K562 (cell line): Measurements from ENCODE around the gene PRR23E. TPM values are rescaled to one million over a fixed set of nuclear protein-coding genes. Genes with fewer than 3 reads are reported as not detected.

Experiments
- KLF10 ChIP-seq: fragments of 250-450 bp; sonication (Bioruptor Pico); IDR thresholded peaks from 2 replicates; pipeline ENCODE4 v1.6.1; 2021; ENCODE audit warnings: matching md5 sums
- NFYB ChIP-seq: IDR thresholded peaks from 2 replicates; pipeline ENCODE4 v1.6.1; 2011; ENCODE audit warnings: mild to moderate bottlenecking, moderate library complexity; ENCODE audit not compliant: insufficient read length; ENCODE audit errors: extremely low read depth
- TEAD4 ChIP-seq, 2 experiments: sonication (generic) in 1 of 2; formaldehyde crosslinking in 1 of 2; IDR thresholded peaks; 2 replicates each; pipeline versions ENCODE4 v1.6.1 to v1.8.0; 2012 to 2022; ENCODE audit warnings: borderline replicate concordance in 1 of 2, inconsistent platforms in 1 of 2, low read length in 1 of 2, mild to moderate bottlenecking in 1 of 2, missing genetic modification reagents in 1 of 2
- ZFP30 ChIP-seq: fragments of 250-450 bp; sonication (Bioruptor Pico); IDR thresholded peaks from 2 replicates; pipeline ENCODE4 v1.8.0; 2022; ENCODE audit warnings: moderate library complexity, mild to moderate bottlenecking, inconsistent platforms, borderline replicate concordance
- ZNF134 ChIP-seq: fragments of 250-450 bp; sonication (Bioruptor Pico); conservative IDR thresholded peaks from 2 replicates; pipeline ENCODE4 v1.4.0; 2020
- polyA plus RNA-seq, 8 experiments: library from polyadenylated mRNA; depleted of rRNA in 4 of 8; stranded (reverse) in 5 of 8; unstranded in 3 of 8; fragments of >200 nt; fragmentation: Nextera tagmentation in 2 of 8; fragmentation: Illumina TruSeq in 1 of 8; extraction: Ambion mirVana in 2 of 8; extraction: Trizol in 1 of 8; gene quantifications; 2 replicates each; pipeline versions ENCODE4 v1.2.1 to v1.2.3, GENCODE V29; 2011 to 2014; ENCODE audit warnings: inconsistent platforms in 1 of 8, missing spikeins in 1 of 8
- total RNA-seq, 7 experiments: library from RNA; depleted of rRNA in 6 of 7; stranded (reverse); fragments of >200 nt in 6 of 7; fragmentation: Illumina TruSeq in 2 of 7; extraction: Trizol in 2 of 7; gene quantifications; 2 replicates each; pipeline versions ENCODE4 v1.2.1 to v1.2.3, GENCODE V29; 2011 to 2021; ENCODE audit warnings: low replicate concordance in 1 of 7
- TF ChIP-seq, protein P1 (sequence below): fragments of 450-650 bp; IDR thresholded peaks from 2 replicates; pipeline ENCODE4 v1.6.1; 2016; ENCODE audit warnings: mild to moderate bottlenecking, moderate library complexity
- TF ChIP-seq, protein P2 (sequence below): IDR thresholded peaks from 2 replicates; pipeline ENCODE4 v1.6.1; 2016; ENCODE audit warnings: missing genetic modification characterization, missing compliant biosample characterization
- TF ChIP-seq, protein P3 (sequence below): fragments of 450-650 bp; IDR thresholded peaks from 2 replicates; pipeline ENCODE4 v1.6.1; 2018; ENCODE audit not compliant: partially characterized antibody

The PRR23E gene
- total and polyA plus RNA-seq, 9 of the 15 experiments (the other 6 are each of a cell fraction or from before 2014, with no cell fraction given) = not detected

DNA sequence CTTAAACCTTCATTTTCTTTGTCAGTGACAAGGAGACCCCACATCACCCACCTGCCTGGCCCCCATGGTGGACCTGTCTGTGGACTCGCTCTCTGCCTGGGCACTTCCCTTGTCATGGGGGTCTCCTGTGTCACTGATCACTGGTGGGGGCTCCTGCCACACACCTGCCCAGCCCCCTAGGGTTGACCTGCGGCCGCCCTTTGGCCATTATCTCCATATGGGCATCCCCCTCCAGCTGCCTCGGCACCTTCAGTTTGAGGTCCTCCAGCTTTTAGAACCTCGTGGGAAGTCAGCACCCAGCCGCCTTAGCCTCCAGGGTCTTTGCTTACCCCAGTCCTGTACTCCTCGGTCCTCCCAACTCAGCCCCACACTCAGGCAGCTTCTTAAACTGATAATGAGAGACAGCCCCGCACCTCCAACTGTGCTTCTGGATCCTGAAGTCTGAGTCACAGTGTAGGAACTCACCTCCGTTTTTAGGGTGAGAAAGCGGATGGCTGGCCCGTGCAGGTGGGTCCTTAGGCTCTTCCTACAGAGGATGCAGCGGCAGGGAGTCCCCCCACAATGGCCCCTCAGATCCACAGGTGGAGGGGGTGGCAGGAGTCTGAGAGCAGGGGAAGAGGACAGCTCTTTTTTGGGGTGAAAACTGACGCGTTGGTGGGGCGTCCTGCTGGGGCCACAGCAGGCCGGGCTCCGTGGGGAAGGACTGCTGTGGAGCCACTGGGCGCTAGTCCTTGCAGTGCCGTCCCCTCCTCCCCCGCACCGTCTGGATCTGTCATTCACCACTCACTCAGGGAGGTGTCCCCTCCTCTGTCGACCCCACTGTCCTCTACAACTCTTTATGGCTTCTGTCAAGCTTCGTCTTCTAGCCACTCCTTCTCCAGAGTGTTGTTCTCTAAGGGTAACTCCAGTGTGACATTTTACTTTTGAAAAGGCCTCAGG is 8.7 kb upstream of the PRR23E start (continued):
- TF ChIP-seq, protein P1, sequence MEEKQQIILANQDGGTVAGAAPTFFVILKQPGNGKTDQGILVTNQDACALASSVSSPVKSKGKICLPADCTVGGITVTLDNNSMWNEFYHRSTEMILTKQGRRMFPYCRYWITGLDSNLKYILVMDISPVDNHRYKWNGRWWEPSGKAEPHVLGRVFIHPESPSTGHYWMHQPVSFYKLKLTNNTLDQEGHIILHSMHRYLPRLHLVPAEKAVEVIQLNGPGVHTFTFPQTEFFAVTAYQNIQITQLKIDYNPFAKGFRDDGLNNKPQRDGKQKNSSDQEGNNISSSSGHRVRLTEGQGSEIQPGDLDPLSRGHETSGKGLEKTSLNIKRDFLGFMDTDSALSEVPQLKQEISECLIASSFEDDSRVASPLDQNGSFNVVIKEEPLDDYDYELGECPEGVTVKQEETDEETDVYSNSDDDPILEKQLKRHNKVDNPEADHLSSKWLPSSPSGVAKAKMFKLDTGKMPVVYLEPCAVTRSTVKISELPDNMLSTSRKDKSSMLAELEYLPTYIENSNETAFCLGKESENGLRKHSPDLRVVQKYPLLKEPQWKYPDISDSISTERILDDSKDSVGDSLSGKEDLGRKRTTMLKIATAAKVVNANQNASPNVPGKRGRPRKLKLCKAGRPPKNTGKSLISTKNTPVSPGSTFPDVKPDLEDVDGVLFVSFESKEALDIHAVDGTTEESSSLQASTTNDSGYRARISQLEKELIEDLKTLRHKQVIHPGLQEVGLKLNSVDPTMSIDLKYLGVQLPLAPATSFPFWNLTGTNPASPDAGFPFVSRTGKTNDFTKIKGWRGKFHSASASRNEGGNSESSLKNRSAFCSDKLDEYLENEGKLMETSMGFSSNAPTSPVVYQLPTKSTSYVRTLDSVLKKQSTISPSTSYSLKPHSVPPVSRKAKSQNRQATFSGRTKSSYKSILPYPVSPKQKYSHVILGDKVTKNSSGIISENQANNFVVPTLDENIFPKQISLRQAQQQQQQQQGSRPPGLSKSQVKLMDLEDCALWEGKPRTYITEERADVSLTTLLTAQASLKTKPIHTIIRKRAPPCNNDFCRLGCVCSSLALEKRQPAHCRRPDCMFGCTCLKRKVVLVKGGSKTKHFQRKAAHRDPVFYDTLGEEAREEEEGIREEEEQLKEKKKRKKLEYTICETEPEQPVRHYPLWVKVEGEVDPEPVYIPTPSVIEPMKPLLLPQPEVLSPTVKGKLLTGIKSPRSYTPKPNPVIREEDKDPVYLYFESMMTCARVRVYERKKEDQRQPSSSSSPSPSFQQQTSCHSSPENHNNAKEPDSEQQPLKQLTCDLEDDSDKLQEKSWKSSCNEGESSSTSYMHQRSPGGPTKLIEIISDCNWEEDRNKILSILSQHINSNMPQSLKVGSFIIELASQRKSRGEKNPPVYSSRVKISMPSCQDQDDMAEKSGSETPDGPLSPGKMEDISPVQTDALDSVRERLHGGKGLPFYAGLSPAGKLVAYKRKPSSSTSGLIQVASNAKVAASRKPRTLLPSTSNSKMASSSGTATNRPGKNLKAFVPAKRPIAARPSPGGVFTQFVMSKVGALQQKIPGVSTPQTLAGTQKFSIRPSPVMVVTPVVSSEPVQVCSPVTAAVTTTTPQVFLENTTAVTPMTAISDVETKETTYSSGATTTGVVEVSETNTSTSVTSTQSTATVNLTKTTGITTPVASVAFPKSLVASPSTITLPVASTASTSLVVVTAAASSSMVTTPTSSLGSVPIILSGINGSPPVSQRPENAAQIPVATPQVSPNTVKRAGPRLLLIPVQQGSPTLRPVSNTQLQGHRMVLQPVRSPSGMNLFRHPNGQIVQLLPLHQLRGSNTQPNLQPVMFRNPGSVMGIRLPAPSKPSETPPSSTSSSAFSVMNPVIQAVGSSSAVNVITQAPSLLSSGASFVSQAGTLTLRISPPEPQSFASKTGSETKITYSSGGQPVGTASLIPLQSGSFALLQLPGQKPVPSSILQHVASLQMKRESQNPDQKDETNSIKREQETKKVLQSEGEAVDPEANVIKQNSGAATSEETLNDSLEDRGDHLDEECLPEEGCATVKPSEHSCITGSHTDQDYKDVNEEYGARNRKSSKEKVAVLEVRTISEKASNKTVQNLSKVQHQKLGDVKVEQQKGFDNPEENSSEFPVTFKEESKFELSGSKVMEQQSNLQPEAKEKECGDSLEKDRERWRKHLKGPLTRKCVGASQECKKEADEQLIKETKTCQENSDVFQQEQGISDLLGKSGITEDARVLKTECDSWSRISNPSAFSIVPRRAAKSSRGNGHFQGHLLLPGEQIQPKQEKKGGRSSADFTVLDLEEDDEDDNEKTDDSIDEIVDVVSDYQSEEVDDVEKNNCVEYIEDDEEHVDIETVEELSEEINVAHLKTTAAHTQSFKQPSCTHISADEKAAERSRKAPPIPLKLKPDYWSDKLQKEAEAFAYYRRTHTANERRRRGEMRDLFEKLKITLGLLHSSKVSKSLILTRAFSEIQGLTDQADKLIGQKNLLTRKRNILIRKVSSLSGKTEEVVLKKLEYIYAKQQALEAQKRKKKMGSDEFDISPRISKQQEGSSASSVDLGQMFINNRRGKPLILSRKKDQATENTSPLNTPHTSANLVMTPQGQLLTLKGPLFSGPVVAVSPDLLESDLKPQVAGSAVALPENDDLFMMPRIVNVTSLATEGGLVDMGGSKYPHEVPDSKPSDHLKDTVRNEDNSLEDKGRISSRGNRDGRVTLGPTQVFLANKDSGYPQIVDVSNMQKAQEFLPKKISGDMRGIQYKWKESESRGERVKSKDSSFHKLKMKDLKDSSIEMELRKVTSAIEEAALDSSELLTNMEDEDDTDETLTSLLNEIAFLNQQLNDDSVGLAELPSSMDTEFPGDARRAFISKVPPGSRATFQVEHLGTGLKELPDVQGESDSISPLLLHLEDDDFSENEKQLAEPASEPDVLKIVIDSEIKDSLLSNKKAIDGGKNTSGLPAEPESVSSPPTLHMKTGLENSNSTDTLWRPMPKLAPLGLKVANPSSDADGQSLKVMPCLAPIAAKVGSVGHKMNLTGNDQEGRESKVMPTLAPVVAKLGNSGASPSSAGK = no peak
- TF ChIP-seq ZNF134 = no peak
- no peak for TF ChIP-seq NFYB
- TF ChIP-seq, protein P2, sequence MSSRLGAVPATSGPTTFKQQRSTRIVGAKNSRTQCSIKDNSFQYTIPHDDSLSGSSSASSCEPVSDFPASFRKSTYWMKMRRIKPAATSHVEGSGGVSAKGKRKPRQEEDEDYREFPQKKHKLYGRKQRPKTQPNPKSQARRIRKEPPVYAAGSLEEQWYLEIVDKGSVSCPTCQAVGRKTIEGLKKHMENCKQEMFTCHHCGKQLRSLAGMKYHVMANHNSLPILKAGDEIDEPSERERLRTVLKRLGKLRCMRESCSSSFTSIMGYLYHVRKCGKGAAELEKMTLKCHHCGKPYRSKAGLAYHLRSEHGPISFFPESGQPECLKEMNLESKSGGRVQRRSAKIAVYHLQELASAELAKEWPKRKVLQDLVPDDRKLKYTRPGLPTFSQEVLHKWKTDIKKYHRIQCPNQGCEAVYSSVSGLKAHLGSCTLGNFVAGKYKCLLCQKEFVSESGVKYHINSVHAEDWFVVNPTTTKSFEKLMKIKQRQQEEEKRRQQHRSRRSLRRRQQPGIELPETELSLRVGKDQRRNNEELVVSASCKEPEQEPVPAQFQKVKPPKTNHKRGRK (tag) = no peak
- TF ChIP-seq TEAD4 (IDR thresholded peaks at IDR 0.05; ENCODE audit: low read length) = no peak
- no peak for TF ChIP-seq TEAD4 (CRISPR knock-in tag; IDR thresholded peaks at IDR 0.05; ENCODE audit: borderline replicate concordance)
- TF ChIP-seq, protein P3, sequence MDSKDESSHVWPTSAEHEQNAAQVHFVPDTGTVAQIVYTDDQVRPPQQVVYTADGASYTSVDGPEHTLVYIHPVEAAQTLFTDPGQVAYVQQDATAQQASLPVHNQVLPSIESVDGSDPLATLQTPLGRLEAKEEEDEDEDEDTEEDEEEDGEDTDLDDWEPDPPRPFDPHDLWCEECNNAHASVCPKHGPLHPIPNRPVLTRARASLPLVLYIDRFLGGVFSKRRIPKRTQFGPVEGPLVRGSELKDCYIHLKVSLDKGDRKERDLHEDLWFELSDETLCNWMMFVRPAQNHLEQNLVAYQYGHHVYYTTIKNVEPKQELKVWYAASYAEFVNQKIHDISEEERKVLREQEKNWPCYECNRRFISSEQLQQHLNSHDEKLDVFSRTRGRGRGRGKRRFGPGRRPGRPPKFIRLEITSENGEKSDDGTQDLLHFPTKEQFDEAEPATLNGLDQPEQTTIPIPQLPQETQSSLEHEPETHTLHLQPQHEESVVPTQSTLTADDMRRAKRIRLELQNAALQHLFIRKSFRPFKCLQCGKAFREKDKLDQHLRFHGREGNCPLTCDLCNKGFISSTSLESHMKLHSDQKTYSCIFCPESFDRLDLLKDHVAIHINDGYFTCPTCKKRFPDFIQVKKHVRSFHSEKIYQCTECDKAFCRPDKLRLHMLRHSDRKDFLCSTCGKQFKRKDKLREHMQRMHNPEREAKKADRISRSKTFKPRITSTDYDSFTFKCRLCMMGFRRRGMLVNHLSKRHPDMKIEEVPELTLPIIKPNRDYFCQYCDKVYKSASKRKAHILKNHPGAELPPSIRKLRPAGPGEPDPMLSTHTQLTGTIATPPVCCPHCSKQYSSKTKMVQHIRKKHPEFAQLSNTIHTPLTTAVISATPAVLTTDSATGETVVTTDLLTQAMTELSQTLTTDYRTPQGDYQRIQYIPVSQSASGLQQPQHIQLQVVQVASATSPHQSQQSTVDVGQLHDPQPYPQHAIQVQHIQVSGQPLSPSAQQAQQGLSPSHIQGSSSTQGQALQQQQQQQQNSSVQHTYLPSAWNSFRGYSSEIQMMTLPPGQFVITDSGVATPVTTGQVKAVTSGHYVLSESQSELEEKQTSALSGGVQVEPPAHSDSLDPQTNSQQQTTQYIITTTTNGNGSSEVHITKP = no peak
- TF ChIP-seq KLF10 (CRISPR knock-in tag) = no peak
- no peak for TF ChIP-seq ZFP30 (CRISPR knock-in tag)
